PC-3 (cell line): ENCODE data around the gene TRMT10B. TPM values are rescaled to one million over a fixed set of nuclear protein-coding genes. Genes with fewer than 3 reads are reported as not detected.
A peak's percentile ranks its signal among the peaks of the same experiment; 100 is the strongest.

ENCODE experiments used
- ATAC-seq: fragments of 200-7000 bp; cut with Tn5 transposase; 2 replicates; pipeline ENCODE4 v1.9.1; 2020; ENCODE audit warnings: mild to moderate bottlenecking, moderate library complexity
- BruUV-seq: library from RNA; stranded (reverse); fragments of 400-500 nt; replicated peaks from 2 replicates; lab custom pipeline; 2021; lab: Mats Ljungman, UMichigan
- CTCF ChIA-PET: fragments of 300-600 bp; sonication (Branson Sonifier 250); formaldehyde crosslinking; loops from one replicate; lab custom pipeline; 2022; ENCODE audit warnings: antibody characterized with exemption; lab: Charles Lee
- POLR2A ChIA-PET: fragments of 300-600 bp; sonication (Branson Sonifier 250); formaldehyde crosslinking; loops from one replicate; lab custom pipeline; 2022; ENCODE audit warnings: antibody characterized with exemption; ENCODE audit not compliant: unreplicated experiment; lab: Charles Lee
- DNase-seq: peaks from one replicate; pipeline ENCODE4 v3.0.0-alpha.2; 2015
- H2AFZ ChIP-seq: fragments of 300-600 bp; sonication (generic); 2 replicates; pipeline ENCODE4 v1.6.0; 2016; ENCODE audit warnings: antibody characterized with exemption, low read length
- H3F3A ChIP-seq: fragments of 300-600 bp; sonication (generic); one replicate; pipeline ENCODE4 v1.6.0; 2017; ENCODE audit warnings: antibody characterized with exemption, low read length, control low read depth, mild to moderate bottlenecking; ENCODE audit not compliant: unreplicated experiment
- H3K27ac ChIP-seq: fragments of 300-600 bp; sonication (generic); 2 replicates; pipeline ENCODE4 v1.5.1; 2016; ENCODE audit warnings: mild to moderate bottlenecking, low read length
- H3K27me3 ChIP-seq: fragments of 300-600 bp; sonication (generic); 2 replicates; pipeline ENCODE4 v1.6.1; 2016; ENCODE audit warnings: low read length, mixed read lengths
- H3K36me3 ChIP-seq: fragments of 300-600 bp; sonication (generic); 2 replicates; pipeline ENCODE4 v1.6.1; 2016; ENCODE audit warnings: low read depth, mixed run types, low read length, mixed read lengths
- H3K4me1 ChIP-seq: fragments of 300-600 bp; sonication (generic); 2 replicates; pipeline ENCODE4 v1.5.1; 2016; ENCODE audit warnings: low read length; ENCODE audit not compliant: insufficient read depth
- H3K4me2 ChIP-seq: fragments of 300-600 bp; sonication (generic); 2 replicates; pipeline ENCODE4 v1.6.0; 2016; ENCODE audit warnings: low read length
- H3K4me3 ChIP-seq: fragments of 300-600 bp; sonication (generic); 2 replicates; pipeline ENCODE4 v1.5.1; 2016; ENCODE audit warnings: mild to moderate bottlenecking, low read length, mixed read lengths
- H3K79me2 ChIP-seq: fragments of 300-600 bp; sonication (generic); 2 replicates; pipeline ENCODE4 v1.6.1; 2017; ENCODE audit warnings: low read length, mixed read lengths
- H3K9ac ChIP-seq: fragments of 300-600 bp; sonication (generic); 2 replicates; pipeline ENCODE4 v1.6.0; 2016; ENCODE audit warnings: mild to moderate bottlenecking, low read length
- H3K9me2 ChIP-seq: fragments of 300-600 bp; sonication (generic); replicated peaks from 2 replicates; pipeline ENCODE4 v1.6.1; 2016; ENCODE audit warnings: mixed run types, low read length, mixed read lengths
- H3K9me3 ChIP-seq: fragments of 300-600 bp; sonication (generic); 2 replicates; pipeline ENCODE4 v1.6.1; 2016; ENCODE audit warnings: low read length, mixed read lengths
- H4K20me1 ChIP-seq: fragments of 300-600 bp; sonication (generic); 2 replicates; pipeline ENCODE4 v1.6.1; 2016; ENCODE audit warnings: low read length, mixed read lengths
- CTCF ChIP-seq: fragments of 300-600 bp; sonication (generic); conservative IDR thresholded peaks from 2 replicates; pipeline ENCODE4 v1.5.1; 2017; ENCODE audit warnings: antibody characterized with exemption, low read depth, mild to moderate bottlenecking, low read length
- EZH2 ChIP-seq: fragments of 300-600 bp; sonication (generic); IDR thresholded peaks from one replicate; pipeline ENCODE4 v1.6.1; 2017; ENCODE audit warnings: antibody characterized with exemption, mild to moderate bottlenecking, low read length; ENCODE audit not compliant: unreplicated experiment
- EZH2phosphoT487 ChIP-seq: fragments of 300-600 bp; sonication (generic); IDR thresholded peaks from 2 replicates; pipeline ENCODE4 v1.6.1; 2018; ENCODE audit warnings: mild to moderate bottlenecking, antibody characterized with exemption, low read length, borderline replicate concordance
- intact Hi-C: fragments of 100-400 bp; cut with micrococcal nuclease; formaldehyde crosslinking; loops from 2 replicates; pipeline ENCODE4 v1.9.0; 2023
- total RNA-seq: library from RNA; depleted of rRNA; stranded (reverse); fragments of >200 nt; gene quantifications from 2 replicates; pipeline ENCODE4 v1.2.3, GENCODE V29; 2014

The TRMT10B gene
- total RNA-seq, 1 experiment from 2014 or later, result 1.1 TPM

- Histone ChIP-seq H3F3A (no peaks in the 10 kb centered on the region), H3K9ac (peak within 1 kb of the TSS; percentile 88), H3K27me3 (no peaks in the 10 kb centered on the region), H3K9me2 (no peaks in the 10 kb centered on the region), H3K4me2 (peak within 1 kb of the TSS; percentile 99), H3K79me2 (peaks cover 45% of the 10 kb centered on the region), H3K9me3 (no peaks in the 10 kb centered on the region), H3K27ac (peak within 1 kb of the TSS; percentile 50), H3K4me3 (peak within 1 kb of the TSS; percentile 94), H2AFZ (peak within 1 kb of the TSS; percentile 93), H3K4me1 (peaks cover 13% of the 10 kb centered on the region), H3K36me3 (peaks cover 35% of the 10 kb centered on the region), H4K20me1 (peaks cover 12% of the 10 kb centered on the region; the same call in 1 of the 2 replicates)
- DNase-seq (peak; percentile 87), ATAC-seq (peak; percentile 92)
- ChIA-PET POLR2A (interaction anchor here (0.6 to 0.9 kb wide), 5 partner anchors 16 to 1281 kb away, joined by 3 to 4 read pairs (median 3); partner anchors contain the start of genes DCAF10 and TOMM5), CTCF (interaction anchor here (0.6 to 0.7 kb wide), 2 partner anchors 12 to 41 kb away, joined by 3 read pairs; no protein-coding TSS in a partner anchor)
- TF ChIP-seq CTCF (no peak), EZH2 (no peak), EZH2phosphoT487 (no peak)
- no TSS peak for BruUV-seq
- intact Hi-C loops, result no loop called here
Measured at GRCh38 chr9:37784616-37785483, 31.2 kb downstream of the TRMT10B start, which contains the start of gene EXOSC3. TSS of gene EXOSC3 (minus strand) at chr9:37785064. CDS start at chr9:37785044, 20 bp downstream.

DNA sequence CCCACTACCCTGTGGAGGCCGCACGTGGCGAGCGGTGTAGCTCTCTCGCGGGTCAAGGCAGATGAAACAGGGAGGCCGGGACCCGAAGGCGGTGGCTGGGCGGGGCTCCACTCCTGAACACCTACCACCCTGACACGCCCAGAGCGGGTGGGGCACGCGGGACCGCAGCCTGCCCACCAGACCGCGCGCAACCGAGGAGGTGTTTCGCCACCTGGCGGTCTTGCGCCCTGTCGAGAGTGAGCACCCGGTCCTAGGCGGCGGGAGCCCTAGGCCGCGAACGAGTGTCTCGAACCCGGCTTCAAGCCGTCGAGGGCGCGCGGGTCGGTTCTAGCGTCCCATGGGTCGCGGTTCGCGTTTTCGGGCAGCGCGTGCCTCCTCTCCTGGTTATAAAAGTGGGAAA lies 33.5 kb downstream of the TRMT10B start:
- no peak for TF ChIP-seq EZH2
- no peak for TF ChIP-seq EZH2phosphoT487
- TF ChIP-seq CTCF, result no peak
- H4K20me1 ChIP-seq, result peaks cover 12% of the 10 kb centered on the region; the same call in 1 of the 2 replicates
- H3K36me3 ChIP-seq, result peaks cover 14% of the 10 kb centered on the region
- H2AFZ ChIP-seq, result no peak overlapping the region
- intact Hi-C loops, result no loop called here
- ChIA-PET POLR2A (no interaction called here), CTCF (no interaction called here)
- no peak overlapping the region for H3K27ac ChIP-seq
- ATAC-seq, result no peak
- peaks cover 13% of the 10 kb centered on the region for H3K4me1 ChIP-seq
- DNase-seq, result no peak
- H3K4me2 ChIP-seq, result no peak overlapping the region
- H3K27me3 ChIP-seq, result no peaks in the 10 kb centered on the region
- peaks cover 31% of the 10 kb centered on the region for H3K79me2 ChIP-seq
- no peaks in the 10 kb centered on the region for H3K9me3 ChIP-seq
- no peaks in the 10 kb centered on the region for H3K9me2 ChIP-seq
- H3K4me3 ChIP-seq, result no peak overlapping the region
- no peak overlapping the region for H3K9ac ChIP-seq
- BruUV-seq, result no TSS peak
- H3F3A ChIP-seq, result no peaks in the 10 kb centered on the region

- H3F3A ChIP-seq, result no peaks in the 10 kb centered on the region
- H4K20me1 ChIP-seq, result 0 out of 2 replicates have a peak, but pooled peaks cover 1% of the 10 kb centered on the region
- DNase-seq, result no peak
- ATAC-seq, result no peak
- intact Hi-C loops, result no loop called here
- peaks cover 2% of the 10 kb centered on the region for H3K36me3 ChIP-seq
- no peak overlapping the region for H3K4me3 ChIP-seq
- H3K27me3 ChIP-seq, result no peaks in the 10 kb centered on the region
- ChIA-PET POLR2A (no interaction called here), CTCF (no interaction called here)
- H3K9me2 ChIP-seq, result no peaks in the 10 kb centered on the region
- BruUV-seq, result no TSS peak
- H3K9me3 ChIP-seq, result no peaks in the 10 kb centered on the region
- H2AFZ ChIP-seq, result no peak overlapping the region
- no peak overlapping the region for H3K27ac ChIP-seq
- H3K79me2 ChIP-seq, result peaks cover 19% of the 10 kb centered on the region
- H3K9ac ChIP-seq, result no peak overlapping the region
- TF ChIP-seq EZH2 (no peak), EZH2phosphoT487 (no peak), CTCF (no peak)
- no peak overlapping the region for H3K4me2 ChIP-seq
- H3K4me1 ChIP-seq, result peaks cover 9% of the 10 kb centered on the region
Measured at GRCh38 chr9:37788332-37788731, 34.7 kb downstream of the TRMT10B start.
